ENCODE data around the gene GABRQ.

The GABRQ gene

DNA sequence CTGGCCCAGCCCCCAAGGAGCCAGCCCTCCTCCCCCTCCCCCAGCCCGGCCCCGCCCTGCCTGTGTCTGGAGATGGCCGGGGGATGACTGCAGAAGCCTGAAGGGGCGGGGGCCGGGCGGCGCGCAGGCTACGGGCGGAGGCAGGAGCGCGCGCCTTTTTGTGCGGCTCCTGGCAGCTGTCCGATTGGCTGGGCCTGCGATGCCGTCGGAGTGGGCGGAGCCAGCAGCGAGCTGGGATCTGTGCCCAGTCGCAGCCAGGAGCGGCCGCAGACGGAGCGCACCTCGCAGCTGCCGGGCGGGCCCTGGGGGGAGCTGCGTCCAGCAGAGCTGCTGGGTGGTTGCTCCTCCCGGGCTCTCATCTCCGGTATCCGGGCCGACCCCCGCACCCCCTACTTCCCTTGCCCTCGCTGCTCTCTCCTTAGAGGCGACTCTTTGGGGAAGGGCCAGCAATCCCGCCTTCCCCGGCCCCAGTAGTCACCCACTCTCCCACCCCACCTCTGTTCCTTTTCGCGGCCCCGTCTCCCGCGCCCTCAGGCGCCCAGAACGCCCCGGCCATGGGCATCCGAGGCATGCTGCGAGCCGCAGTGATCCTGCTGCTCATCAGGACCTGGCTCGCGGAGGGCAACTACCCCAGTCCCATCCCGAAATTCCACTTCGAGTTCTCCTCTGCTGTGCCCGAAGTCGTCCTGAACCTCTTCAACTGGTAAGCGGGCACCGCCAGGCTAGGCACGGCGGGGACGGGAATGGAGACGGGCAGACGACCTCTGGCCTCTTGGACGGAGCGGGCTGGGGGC lies at the start of gene GABRQ:
Gene GABRQ, plus strand, starts transcription at position 247 of the 794 bp plus-strand sequence. Its CDS starts 308 bp downstream, at position 555.
- no peaks in the 10 kb centered on the region for H3K4me1 Mint-ChIP-seq (ENCODE audit: low read depth)

DNA sequence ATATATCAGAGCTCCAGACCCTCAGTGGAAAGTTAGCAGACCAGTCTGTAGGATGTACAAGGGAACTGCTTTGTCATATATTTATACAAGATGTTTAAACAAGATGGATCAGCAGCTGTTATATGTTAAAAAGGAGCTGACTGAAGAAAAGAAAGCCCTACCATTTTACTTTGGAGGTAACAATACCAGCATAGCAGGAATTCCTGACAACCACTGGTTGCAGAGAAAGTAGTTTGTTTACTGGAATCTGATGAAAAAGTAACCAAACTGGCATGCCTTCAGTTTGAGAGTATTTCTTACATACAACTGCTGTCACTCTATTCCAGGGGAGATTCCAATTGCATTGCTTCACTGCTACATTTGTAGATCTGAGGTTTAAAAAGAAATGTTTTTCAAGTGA lies 49.5 kb upstream of the GABRQ start:
- H3K36me3 Mint-ChIP-seq (ENCODE audit: low read depth) = no peaks in the 10 kb centered on the region
- no peak overlapping the region for H3K27ac Mint-ChIP-seq
- H3K4me1 Mint-ChIP-seq (ENCODE audit: low read depth) = no peaks in the 10 kb centered on the region
- no peaks in the 10 kb centered on the region for H3K9me3 Mint-ChIP-seq
- H3K27me3 Mint-ChIP-seq (ENCODE audit: low read depth) = no peaks in the 10 kb centered on the region
- no peak overlapping the region for H3K4me3 Mint-ChIP-seq

More for the DNA sequence above, at the start of gene GABRQ:
- H3K36me3 Mint-ChIP-seq (ENCODE audit: low read depth) = no peaks in the 10 kb centered on the region
- H3K9me3 Mint-ChIP-seq = no peaks in the 10 kb centered on the region
- H3K27me3 Mint-ChIP-seq (ENCODE audit: low read depth) = peaks cover 31% of the 10 kb centered on the region
- H3K27ac Mint-ChIP-seq = no peak within 1 kb of the TSS
- no peak within 1 kb of the TSS for H3K4me3 Mint-ChIP-seq

DNA sequence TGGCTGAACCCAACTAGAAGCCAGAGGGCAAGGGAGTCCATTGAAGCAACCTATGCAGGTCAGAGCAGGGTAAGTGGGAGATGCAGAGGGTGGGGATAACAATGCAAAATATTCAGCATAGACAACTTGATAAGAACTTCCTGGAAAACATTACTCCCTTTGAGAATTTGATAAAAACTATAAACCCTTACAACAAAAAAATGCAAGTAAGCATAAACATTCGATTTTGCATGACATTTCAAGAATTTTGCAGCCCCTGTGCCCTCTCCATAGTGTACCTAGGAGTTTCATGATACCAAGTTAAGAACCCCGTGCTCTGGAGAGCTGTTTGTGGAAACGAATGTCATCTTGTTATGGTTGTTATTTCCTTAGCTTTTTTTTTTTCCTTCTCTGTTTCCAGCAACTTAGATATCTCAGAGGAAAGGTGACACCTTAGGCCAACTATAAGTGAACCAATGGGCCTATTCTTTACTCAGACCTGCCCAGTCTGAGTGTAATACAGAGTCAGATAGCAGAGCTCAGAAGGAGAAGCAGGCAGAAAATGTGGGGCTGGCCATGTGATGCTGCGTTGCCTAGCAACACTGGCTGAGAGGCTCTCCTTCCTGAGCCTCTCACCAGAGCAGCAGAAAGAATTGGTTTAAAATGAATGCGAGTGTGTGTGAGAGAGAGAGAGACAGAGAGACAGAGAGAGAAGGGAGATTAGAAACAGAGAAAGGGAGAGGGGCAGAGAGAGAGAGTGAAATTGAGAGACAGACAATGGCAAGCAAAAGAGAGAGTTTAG lies 36.7 kb upstream of the GABRQ start:
- no peaks in the 10 kb centered on the region for H3K36me3 Mint-ChIP-seq (ENCODE audit: low read depth)
- no peak overlapping the region for H3K4me3 Mint-ChIP-seq
- no peaks in the 10 kb centered on the region for H3K4me1 Mint-ChIP-seq (ENCODE audit: low read depth)
- H3K27me3 Mint-ChIP-seq (ENCODE audit: low read depth) = no peaks in the 10 kb centered on the region
- no peak overlapping the region for H3K27ac Mint-ChIP-seq
- no peaks in the 10 kb centered on the region for H3K9me3 Mint-ChIP-seq

DNA sequence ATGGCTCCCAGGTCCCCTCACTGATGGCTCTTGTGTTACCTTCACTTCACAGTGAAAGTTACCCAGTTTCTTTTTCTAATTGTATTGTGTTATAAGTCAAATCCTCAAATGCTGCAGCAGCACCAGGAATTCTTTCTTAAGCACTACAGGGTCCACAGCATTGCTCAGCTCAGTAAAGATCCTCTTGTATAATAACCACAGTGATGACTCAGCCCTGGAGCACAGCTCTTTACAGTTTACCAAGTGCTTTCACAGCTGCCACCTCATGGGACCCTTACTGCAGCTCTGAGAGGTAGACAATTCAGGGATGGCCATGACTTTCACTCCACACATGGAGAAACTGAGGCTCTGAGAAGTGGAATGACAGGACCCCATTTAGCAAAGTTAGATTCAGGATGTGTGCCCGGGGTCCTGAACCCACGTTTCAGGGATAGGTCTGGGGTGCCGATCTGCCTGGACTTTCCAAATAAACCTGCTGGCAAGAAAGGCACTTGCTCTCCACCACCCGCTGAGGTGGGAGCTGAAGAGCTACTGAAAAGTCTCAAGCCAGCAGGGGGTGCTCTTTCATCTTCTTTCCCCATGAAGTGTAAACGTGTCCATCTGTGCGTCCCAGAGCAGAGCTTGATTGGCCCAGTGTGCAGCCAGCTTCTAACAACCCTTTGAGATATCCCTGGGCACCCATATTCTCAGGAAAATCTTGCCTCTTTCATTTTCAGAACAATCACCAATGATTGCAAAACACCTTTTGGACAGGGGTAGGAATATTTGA lies 35.7 kb upstream of the GABRQ start:
- H3K4me3 Mint-ChIP-seq = no peak overlapping the region
- no peaks in the 10 kb centered on the region for H3K9me3 Mint-ChIP-seq
- H3K36me3 Mint-ChIP-seq (ENCODE audit: low read depth) = no peaks in the 10 kb centered on the region
- H3K27me3 Mint-ChIP-seq (ENCODE audit: low read depth) = no peaks in the 10 kb centered on the region
- no peaks in the 10 kb centered on the region for H3K4me1 Mint-ChIP-seq (ENCODE audit: low read depth)
- H3K27ac Mint-ChIP-seq = no peak overlapping the region

DNA sequence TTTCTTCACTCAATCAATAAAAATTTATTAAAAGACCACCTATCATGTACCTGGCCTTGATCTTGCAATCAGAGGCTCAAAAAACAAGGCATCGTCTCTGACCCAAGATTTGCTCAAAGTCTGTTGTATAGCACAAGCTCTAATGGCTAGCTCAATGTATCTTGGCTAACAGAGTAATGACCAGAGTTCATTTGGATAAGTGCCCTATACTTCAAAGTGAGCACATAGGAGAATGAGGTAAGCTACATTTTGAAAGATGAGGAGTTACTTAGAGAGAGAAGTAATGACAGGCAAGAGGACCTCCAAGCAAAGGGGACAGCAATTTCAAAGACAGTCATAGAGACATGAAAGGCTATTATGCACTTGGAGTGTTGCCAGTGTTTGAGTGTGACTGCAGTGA lies 22.9 kb upstream of the GABRQ start:
- Mint-ChIP-seq H3K27ac (no peak overlapping the region), H3K9me3 (no peaks in the 10 kb centered on the region), H3K4me1 (ENCODE audit: low read depth) (no peaks in the 10 kb centered on the region), H3K4me3 (no peak overlapping the region), H3K36me3 (ENCODE audit: low read depth) (no peaks in the 10 kb centered on the region), H3K27me3 (ENCODE audit: low read depth) (no peaks in the 10 kb centered on the region)

DNA sequence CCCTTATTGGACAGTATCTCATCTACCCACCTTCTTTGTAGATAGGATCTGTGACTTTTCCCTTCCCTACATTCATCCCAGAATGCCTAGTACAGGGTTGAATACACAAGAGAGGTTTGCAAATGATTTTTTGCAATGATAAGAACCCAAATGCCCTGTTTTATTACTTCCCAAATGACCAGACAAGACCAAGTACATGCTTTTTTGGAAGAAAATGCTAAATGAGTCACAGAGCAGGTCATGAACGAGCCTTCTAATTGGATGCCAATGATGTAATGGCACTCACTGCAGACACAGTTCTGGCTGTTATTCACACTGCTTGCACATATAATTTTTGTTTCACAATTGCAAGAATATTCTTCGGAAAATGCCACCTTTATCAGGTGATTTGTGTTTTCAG lies 17.8 kb upstream of the GABRQ start:
- no peak overlapping the region for H3K4me3 Mint-ChIP-seq
- no peaks in the 10 kb centered on the region for H3K36me3 Mint-ChIP-seq (ENCODE audit: low read depth)

DNA sequence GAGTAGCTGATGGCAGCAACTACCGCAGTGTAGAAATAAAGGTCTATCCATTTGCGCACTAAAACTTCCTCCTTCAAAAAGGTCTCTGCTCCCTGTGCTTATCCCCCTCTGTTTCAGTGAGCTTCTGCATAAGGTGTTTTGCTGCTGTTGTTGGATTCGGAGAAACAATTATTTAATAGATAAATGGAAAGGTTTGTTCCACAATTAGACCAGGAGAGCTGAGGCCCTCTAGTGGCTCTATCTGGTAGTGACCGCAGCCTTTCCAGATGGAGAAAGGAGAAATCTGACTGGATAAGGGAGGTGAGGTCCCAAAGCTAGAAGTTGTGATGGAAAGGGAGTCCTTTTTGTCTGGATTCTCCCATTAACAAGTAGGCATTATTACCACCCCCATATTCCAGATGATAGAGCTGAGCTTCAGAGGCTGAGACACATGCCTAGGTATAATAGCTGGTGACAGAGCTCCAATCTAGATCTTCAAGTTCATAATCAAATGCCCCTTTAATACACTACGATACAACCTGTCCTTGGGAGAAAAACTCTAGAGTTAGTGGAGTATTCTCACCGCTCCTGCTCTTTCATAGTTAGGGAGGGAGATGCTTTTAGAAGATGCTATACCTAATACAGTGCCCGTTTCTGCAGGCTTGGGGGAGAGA lies 5.1 kb upstream of the GABRQ start:
- peaks cover 24% of the 10 kb centered on the region for H3K27me3 Mint-ChIP-seq (ENCODE audit: low read depth)
- no peak overlapping the region for H3K4me3 Mint-ChIP-seq
- H3K4me1 Mint-ChIP-seq (ENCODE audit: low read depth) = no peaks in the 10 kb centered on the region
- H3K36me3 Mint-ChIP-seq (ENCODE audit: low read depth) = no peaks in the 10 kb centered on the region
- H3K9me3 Mint-ChIP-seq = no peaks in the 10 kb centered on the region
- H3K27ac Mint-ChIP-seq = no peak overlapping the region

More for the DNA sequence above, 17.8 kb upstream of the GABRQ start:
- Mint-ChIP-seq H3K9me3 (no peaks in the 10 kb centered on the region), H3K27me3 (ENCODE audit: low read depth) (no peaks in the 10 kb centered on the region), H3K4me1 (ENCODE audit: low read depth) (no peaks in the 10 kb centered on the region), H3K27ac (no peak overlapping the region)

DNA sequence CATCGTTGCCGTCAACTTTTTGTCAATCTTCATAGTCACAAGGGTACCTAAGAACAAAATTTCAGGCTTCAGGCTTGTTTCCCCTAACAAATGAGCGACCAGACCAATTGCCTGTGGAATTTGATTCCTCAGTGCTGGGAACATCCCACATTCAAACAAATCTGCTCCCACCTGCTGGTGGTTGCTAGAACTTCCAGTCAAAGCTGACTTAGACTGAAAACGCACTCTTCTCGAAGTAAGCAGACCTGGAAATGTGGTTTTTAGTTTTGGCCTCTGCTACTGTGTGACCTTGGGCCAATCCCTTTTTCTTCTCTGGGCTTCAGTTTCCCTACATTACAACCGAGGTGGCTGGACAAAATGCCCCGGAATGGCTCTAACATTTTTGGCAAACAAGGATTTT lies 1.8 kb upstream of the GABRQ start:
- Mint-ChIP-seq H3K27me3 (ENCODE audit: low read depth) (peaks cover 31% of the 10 kb centered on the region), H3K4me1 (ENCODE audit: low read depth) (no peaks in the 10 kb centered on the region), H3K36me3 (ENCODE audit: low read depth) (no peaks in the 10 kb centered on the region), H3K9me3 (no peaks in the 10 kb centered on the region), H3K4me3 (no peak overlapping the region), H3K27ac (no peak overlapping the region)

DNA sequence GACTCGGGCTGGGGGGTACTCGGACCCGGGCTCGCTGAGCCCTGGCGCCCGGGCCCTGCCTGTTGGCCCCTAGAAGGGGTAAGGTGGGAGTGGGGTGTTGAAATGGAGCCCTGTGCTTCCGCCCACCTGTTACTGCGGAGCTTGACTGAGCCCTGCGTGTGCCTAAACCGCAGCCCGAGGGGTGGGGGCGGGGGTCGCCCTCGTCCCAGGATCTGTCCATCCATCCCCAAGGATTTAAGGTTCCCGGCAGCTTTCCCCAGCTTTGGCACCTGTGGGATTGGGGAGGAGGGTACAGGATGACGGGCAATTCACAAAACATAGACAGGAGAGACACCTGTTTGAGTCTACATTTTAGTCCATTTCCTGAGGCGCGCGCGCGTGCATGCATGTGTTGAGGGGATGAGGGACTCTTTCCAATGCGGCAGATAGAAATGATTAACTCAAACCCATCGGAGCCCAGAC lies 779 bp downstream of the GABRQ start:
- Mint-ChIP-seq H3K4me3 (no peak overlapping the region), H3K36me3 (ENCODE audit: low read depth) (no peaks in the 10 kb centered on the region), H3K27ac (no peak overlapping the region), H3K4me1 (ENCODE audit: low read depth) (no peaks in the 10 kb centered on the region), H3K27me3 (ENCODE audit: low read depth) (peaks cover 31% of the 10 kb centered on the region), H3K9me3 (no peaks in the 10 kb centered on the region)

DNA sequence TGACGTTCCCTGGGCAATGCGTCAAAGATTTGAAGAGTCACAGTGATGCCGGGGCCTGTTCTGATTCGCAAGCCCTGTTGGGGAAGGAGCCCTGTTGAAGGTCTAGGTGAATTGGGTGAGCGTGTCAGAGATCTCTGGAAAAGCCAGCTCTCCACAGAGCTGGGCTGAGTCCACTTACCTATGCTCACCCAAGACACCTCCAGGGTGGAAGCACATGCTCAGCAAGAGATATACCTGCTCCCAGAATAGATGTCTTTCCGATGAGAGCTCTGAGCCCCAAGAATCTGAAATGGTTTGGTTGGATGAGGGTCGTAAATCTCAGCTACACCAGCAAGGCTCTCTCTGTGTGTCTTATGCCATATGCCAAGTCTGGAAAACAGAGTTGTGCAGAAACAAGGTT lies 1.7 kb downstream of the GABRQ start:
- no peaks in the 10 kb centered on the region for H3K36me3 Mint-ChIP-seq (ENCODE audit: low read depth)
- peaks cover 26% of the 10 kb centered on the region for H3K27me3 Mint-ChIP-seq (ENCODE audit: low read depth)
- no peak overlapping the region for H3K27ac Mint-ChIP-seq
- no peaks in the 10 kb centered on the region for H3K9me3 Mint-ChIP-seq
- H3K4me1 Mint-ChIP-seq (ENCODE audit: low read depth) = no peaks in the 10 kb centered on the region
- no peak overlapping the region for H3K4me3 Mint-ChIP-seq

DNA sequence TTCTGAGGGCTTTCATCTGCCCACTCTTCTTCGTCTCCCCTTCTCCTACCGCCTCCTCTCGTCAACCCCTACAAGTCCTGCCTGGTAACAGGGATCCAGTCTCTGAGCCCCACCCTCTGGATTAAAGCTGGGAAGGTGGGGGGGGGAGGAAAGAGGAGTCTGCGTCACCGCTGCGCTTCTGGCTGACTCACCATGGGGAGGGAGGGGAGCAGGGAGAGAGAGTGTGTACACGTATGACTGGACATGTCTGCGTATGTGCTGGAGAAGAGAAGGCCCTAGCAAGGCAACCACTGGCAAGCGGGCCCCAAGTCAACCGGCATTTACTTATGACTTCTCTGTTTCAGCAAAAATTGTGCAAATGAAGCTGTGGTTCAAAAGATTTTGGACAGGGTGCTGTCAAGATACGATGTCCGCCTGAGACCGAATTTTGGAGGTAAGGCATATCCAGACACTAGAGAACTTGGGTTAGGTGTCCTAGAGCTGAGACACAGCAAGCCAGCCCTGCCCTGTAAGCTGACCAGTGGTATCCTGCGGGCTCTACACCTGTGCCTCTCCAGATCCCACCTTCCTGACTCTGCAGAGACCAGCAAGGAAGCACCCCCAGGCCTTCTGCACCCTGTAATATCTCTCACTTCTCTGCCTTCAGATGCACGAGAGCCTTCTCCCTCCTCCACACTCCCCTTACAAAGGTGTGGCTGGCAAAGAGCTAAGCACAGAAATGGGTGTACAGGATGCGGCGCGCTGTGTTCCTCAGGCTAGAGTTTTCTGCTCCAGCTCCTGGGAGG lies 2.5 kb downstream of the GABRQ start:
- no peaks in the 10 kb centered on the region for H3K4me1 Mint-ChIP-seq (ENCODE audit: low read depth)
- H3K36me3 Mint-ChIP-seq (ENCODE audit: low read depth) = no peaks in the 10 kb centered on the region
- peaks cover 26% of the 10 kb centered on the region for H3K27me3 Mint-ChIP-seq (ENCODE audit: low read depth)
- no peak overlapping the region for H3K4me3 Mint-ChIP-seq
- H3K27ac Mint-ChIP-seq = no peak overlapping the region
- no peaks in the 10 kb centered on the region for H3K9me3 Mint-ChIP-seq

DNA sequence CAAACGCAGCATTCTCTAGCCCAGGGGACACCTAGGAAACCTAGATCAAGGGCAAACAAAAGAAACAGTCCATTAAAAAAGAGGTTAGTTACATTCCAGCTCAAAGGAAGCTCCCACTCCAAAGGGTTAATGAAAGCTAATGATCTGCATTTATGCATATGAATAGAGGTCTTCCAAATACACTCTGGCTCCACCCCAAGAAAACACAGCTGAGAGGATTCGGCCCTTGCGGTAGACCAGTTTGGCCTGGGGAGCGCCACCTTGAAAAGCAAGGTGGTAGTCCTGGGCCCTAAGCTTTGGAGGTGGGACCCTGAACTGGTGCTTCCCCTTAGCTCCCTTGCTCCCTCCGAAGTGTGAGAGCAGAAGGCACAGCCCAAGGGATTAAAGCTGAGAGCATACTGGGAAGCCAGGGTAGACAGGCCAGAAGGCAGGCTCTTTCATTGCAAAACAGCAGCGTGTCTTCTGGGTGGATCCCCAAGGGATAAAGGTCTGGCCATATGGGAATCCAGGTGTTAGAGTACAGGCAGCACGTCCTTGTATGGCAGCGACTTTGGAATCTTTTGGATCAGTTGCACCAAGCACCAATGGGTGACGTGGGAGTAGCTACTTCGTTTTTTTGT lies 3.7 kb downstream of the GABRQ start:
- Mint-ChIP-seq H3K27me3 (ENCODE audit: low read depth) (peaks cover 17% of the 10 kb centered on the region), H3K27ac (no peak overlapping the region), H3K4me1 (ENCODE audit: low read depth) (no peaks in the 10 kb centered on the region), H3K4me3 (no peak overlapping the region), H3K36me3 (ENCODE audit: low read depth) (no peaks in the 10 kb centered on the region), H3K9me3 (no peaks in the 10 kb centered on the region)

DNA sequence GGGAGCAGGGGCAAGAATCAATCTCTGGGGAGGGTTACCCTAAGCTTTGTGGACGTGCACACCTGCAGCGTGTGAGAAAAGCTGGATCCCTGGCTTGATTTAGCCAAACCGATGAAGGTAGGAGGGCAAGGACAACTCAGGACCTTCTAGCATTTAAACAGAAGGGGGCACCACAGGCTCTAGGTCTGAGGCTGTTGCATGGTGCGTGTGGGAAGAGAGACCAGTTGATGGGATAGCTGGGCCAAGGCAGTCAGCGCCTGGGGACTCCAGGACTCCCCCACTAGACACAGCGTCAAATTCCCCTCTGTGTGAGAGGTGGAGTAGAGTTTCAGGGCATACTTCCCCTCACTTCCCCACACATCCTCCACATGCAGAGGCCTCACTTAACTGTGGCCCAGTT lies 4.3 kb downstream of the GABRQ start:
- no peaks in the 10 kb centered on the region for H3K4me1 Mint-ChIP-seq (ENCODE audit: low read depth)
- H3K36me3 Mint-ChIP-seq (ENCODE audit: low read depth) = no peaks in the 10 kb centered on the region
- H3K9me3 Mint-ChIP-seq = no peaks in the 10 kb centered on the region
- H3K27me3 Mint-ChIP-seq (ENCODE audit: low read depth) = peaks cover 11% of the 10 kb centered on the region
- no peak overlapping the region for H3K27ac Mint-ChIP-seq
- H3K4me3 Mint-ChIP-seq = no peak overlapping the region
